ENCODE measurements around the gene AOPEP. TPM values are rescaled to one million over a fixed set of nuclear protein-coding genes. Genes with fewer than 3 reads are reported as not detected.

Gene AOPEP
- total RNA-seq, 4 donors from 2014 or later, result 252 to 375 (median 312) TPM

- WGBS, 2 donors (ENCODE audit: low coverage in 1 of 2), result 47 to 72% methylated on average over 8 to 9 of the region's 11 CpGs
These were observed 247.0 kb downstream of the AOPEP start for GRCh38 chr9:94973451-94973941.

GRCh38 chr9:94974154-94974879 lies 247.8 kb downstream of the AOPEP start:
- WGBS, 2 donors (ENCODE audit: low coverage in 1 of 2), result 76 to 85% methylated on average over 4 to 7 of the region's 10 CpGs
- H3K27ac ChIP-seq, result no peak overlapping the region
- peak; percentile 62 for ATAC-seq
- H3K27me3 ChIP-seq, result no peaks in the 10 kb centered on the region
- H3K9me3 ChIP-seq, result no peaks in the 10 kb centered on the region
- H3K36me3 ChIP-seq, result peaks cover 0 to 5% of the 10 kb centered on the region in 2 donors
- no peak overlapping the region for H3K4me3 ChIP-seq
- peaks cover 0 to 10% (median 8%) of the 10 kb centered on the region in 3 donors for H3K4me1 ChIP-seq
- TF ChIP-seq EP300 (IDR thresholded peaks at IDR 0.05), result no peak
- TF ChIP-seq CTCF (IDR thresholded peaks at IDR 0.05), result no peak
- no peak for TF ChIP-seq POLR2AphosphoS5 (IDR thresholded peaks at IDR 0.05)
- TF ChIP-seq POLR2A (IDR thresholded peaks at IDR 0.05), result no peak

More at GRCh38 chr9:94973451-94973941, 247.0 kb downstream of the AOPEP start:
- Histone ChIP-seq H3K4me1 (peaks cover 0 to 10% (median 8%) of the 10 kb centered on the region in 3 donors), H3K4me3 (no peak overlapping the region), H3K27me3 (no peaks in the 10 kb centered on the region), H3K27ac (peak overlapping the region in 2 of 4 donors; percentile 1 to 43), H3K9me3 (no peaks in the 10 kb centered on the region), H3K36me3 (peaks cover 0 to 4% of the 10 kb centered on the region in 2 donors)
- ATAC-seq, result peak; percentile 46
- no peak for TF ChIP-seq CTCF (IDR thresholded peaks at IDR 0.05)
- TF ChIP-seq POLR2AphosphoS5 (IDR thresholded peaks at IDR 0.05), result peak; percentile 14

- Histone ChIP-seq H3K9me3 (no peaks in the 10 kb centered on the region), H3K36me3 (peaks cover 0 to 8% of the 10 kb centered on the region in 2 donors), H3K4me1 (peaks cover 0 to 10% (median 8%) of the 10 kb centered on the region in 3 donors), H3K27me3 (no peaks in the 10 kb centered on the region), H3K4me3 (no peak overlapping the region), H3K27ac (no peak overlapping the region)
- 96 to 100% methylated on average over 6 to 8 of the region's 11 CpGs for WGBS, 2 donors (ENCODE audit: low coverage in 1 of 2)
- no peak for ATAC-seq
- TF ChIP-seq EP300 (IDR thresholded peaks at IDR 0.05), result no peak
- TF ChIP-seq POLR2AphosphoS5 (IDR thresholded peaks at IDR 0.05), result no peak
- TF ChIP-seq CTCF (IDR thresholded peaks at IDR 0.05), result no peak
- no peak for TF ChIP-seq POLR2A (IDR thresholded peaks at IDR 0.05)
These were observed 249.0 kb downstream of the AOPEP start for GRCh38 chr9:94975480-94975879.

GRCh38 chr9:94976077-94976476 lies 249.6 kb downstream of the AOPEP start:
- Histone ChIP-seq H3K4me3 (no peak overlapping the region), H3K4me1 (peaks cover 0 to 10% (median 8%) of the 10 kb centered on the region in 3 donors), H3K36me3 (peaks cover 0 to 8% of the 10 kb centered on the region in 2 donors), H3K9me3 (no peaks in the 10 kb centered on the region), H3K27me3 (no peaks in the 10 kb centered on the region), H3K27ac (no peak overlapping the region)
- 77 to 88% methylated on average over 4 of the region's 4 CpGs for WGBS, 2 donors (ENCODE audit: low coverage in 1 of 2)
- no peak for ATAC-seq
- no peak for TF ChIP-seq POLR2AphosphoS5 (IDR thresholded peaks at IDR 0.05)

GRCh38 chr9:94977416-94977815 lies 250.9 kb downstream of the AOPEP start:
- no peaks in the 10 kb centered on the region for H3K9me3 ChIP-seq
- 93 to 96% methylated on average over 2 to 4 of the region's 5 CpGs for WGBS, 2 donors (ENCODE audit: low coverage in 1 of 2)
- no peak for TF ChIP-seq POLR2A (IDR thresholded peaks at IDR 0.05)
- no peak for TF ChIP-seq EP300 (IDR thresholded peaks at IDR 0.05)
- TF ChIP-seq CTCF (IDR thresholded peaks at IDR 0.05), result no peak
- TF ChIP-seq POLR2AphosphoS5 (IDR thresholded peaks at IDR 0.05), result no peak
- no peak overlapping the region for H3K4me3 ChIP-seq
- ATAC-seq, result no peak
- peaks cover 0 to 10% (median 8%) of the 10 kb centered on the region in 3 donors for H3K4me1 ChIP-seq
- H3K27me3 ChIP-seq, result no peaks in the 10 kb centered on the region
- H3K27ac ChIP-seq, result no peak overlapping the region
- H3K36me3 ChIP-seq, result peaks cover 0 to 8% of the 10 kb centered on the region in 2 donors

Measured in gastroesophageal sphincter (tissue), 4 donors.